ENCODE measurements around the gene TNFRSF13B.
"Not testable (repeated sequence)": the region's sequence is repeated elsewhere in the genome, so short reads cannot be mapped to it uniquely, and the experiment has no call there.

The TNFRSF13B gene

DNA sequence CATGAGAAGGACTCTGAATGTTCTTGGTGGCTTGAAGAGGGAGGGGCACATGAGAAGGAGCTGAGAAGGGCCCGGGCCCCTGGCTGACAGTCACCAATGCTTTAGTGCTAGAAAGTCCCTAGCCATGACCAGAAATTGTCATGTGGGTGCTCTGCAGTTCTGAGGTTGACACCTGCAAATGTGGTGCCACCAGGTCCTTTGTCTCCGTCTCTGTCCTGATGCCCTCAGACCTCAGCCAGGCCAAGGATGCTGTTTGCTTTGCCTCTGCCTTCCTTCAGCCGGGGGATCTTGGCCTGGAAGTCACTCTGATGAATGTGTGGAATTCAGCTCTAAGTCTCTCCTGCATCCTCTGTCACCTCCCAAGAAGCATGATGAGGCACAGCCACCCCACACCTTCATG lies 63.6 kb downstream of the TNFRSF13B start:
- DNase-seq (ENCODE audit: low read depth), result no peak

DNA sequence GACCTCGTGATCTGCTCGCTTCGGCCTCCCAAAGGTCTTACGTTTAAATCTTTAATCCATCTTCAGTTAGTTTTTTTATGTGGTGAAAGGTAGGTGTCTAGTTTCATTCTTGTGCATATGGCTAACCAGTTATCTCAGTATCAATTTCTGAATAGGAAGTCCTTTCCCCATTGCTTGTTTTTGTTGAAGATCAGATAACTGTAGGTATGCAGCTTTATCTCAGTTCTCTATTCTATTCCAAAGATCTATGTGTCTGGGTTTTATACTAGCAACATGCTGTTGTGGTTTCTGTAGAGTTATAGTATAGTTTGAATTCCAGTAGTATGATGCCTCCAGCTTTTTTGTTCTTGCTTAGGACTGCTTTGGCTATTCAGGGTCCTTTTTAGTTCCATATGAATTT lies 65.2 kb downstream of the TNFRSF13B start:
- DNase-seq (ENCODE audit: low read depth), result peak; percentile 63

GRCh38 chr17:16905593-16906191 lies 66.2 kb downstream of the TNFRSF13B start:
- peak; percentile 87 for DNase-seq (ENCODE audit: low read depth)

- DNase-seq (ENCODE audit: low read depth), result not testable (repeated sequence)
Measured at GRCh38 chr17:16903070-16903469, 68.8 kb downstream of the TNFRSF13B start.

DNA sequence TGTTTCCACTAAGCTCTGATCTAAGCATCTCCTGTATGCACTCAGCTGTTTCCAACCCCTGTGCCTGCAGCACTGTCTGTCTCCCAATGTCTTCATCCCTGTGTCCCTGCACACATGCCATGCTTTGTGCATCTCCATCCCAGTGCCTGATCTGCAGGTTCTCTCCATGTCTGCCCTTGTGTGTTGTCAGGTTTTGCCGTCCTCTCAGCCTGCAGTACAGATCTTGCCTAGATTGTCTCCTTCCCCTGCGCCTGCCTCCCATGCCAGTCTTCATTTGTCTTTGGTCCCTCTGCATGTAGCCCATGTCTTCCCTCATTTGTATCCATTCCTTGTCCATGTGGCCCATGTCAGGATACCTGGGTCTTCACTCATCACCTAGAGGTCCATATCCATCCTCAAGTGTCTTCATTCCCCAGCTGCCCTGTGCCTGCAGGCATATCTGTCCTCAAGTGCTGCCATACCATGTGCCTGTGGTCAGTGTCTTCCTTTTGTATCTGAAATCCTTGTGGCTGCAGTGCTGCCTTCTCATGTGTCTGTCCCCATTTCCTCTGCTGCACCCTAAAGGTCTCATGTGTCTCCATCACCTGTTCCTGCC lies 71.5 kb downstream of the TNFRSF13B start:
- no peak for DNase-seq (ENCODE audit: low read depth)

DNA sequence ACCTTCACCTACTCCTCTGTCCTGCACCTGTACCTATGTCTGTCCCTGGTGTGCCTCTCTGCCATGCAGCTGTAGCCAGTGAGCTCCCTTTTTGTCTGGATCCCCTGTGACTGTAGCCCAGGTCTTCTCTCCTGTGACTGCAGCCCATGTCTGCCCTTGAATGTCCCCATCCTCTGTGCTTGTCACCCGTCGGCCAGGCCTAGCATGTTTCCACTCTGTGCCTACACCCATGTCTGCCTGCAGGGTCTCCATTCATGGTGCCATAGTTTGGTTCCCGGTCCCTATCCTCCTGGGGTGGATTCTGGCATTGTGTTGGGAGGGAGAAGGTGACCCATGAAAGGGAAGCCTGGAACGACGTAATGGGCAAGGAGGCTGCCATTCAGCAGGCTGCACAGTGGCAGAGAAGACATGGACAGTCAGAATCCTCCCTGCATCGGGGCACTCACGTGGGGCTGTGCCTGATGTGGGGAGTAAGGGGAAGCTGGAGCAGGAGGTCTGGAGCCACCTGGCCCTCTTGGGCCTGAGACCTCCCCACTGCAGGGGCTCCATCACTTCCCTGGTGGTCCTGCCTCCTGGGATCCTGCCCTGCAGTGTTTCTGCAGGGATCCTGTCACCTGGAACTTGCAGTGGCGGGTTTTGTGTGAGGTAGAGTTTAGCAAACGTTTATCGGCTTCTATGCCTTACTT lies 74.6 kb downstream of the TNFRSF13B start:
- DNase-seq (ENCODE audit: low read depth), result not testable (repeated sequence)

DNA sequence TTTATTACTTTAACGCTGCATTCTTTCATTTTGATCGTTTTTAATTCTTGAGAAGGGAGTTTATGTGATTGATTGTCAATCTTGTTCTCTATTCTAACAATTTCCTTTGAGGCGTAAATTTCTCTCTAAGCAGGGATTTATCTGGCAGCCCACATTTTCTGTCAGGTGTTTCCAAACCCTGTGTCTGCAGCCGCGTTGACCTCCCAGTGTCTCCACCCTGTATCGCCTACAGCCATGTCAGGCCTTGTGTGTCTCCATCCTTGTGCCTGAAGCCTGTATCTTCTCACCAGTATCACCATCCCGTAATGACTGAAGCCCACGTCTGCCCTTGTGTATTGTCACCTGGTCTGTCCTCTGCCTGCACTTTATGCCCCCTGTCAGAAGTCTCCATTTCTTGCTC lies 75.7 kb downstream of the TNFRSF13B start:
- not testable (repeated sequence) for DNase-seq (ENCODE audit: low read depth)

- not testable (repeated sequence) for DNase-seq (ENCODE audit: low read depth)
Measured at GRCh38 chr17:16893527-16893926, 78.4 kb downstream of the TNFRSF13B start.

- not testable (repeated sequence) for DNase-seq (ENCODE audit: low read depth)
Measured at GRCh38 chr17:16892876-16893454, 79.0 kb downstream of the TNFRSF13B start.

- DNase-seq (ENCODE audit: low read depth), result no peak
Measured at GRCh38 chr17:16889088-16889465, 82.8 kb downstream of the TNFRSF13B start.

Measured in amniotic epithelial cell (primary cell).